Testis (tissue), 3 donors: ENCODE results near the gene GPR137. TPM values are rescaled to one million over a fixed set of nuclear protein-coding genes. Genes with fewer than 3 reads are reported as not detected.

Experiments used
- DNase-seq: peaks from one replicate; pipeline ENCODE4 v3.0.0-alpha.2; 2019
- H3K27ac ChIP-seq, 2 donors: fragments of 200-600 bp; sonication (generic); one replicate each; pipeline ENCODE4 v1.5.1; 2019
- H3K27me3 ChIP-seq: fragments of 200-600 bp; sonication (generic); one replicate; pipeline ENCODE4 v1.5.1; 2019
- H3K36me3 ChIP-seq: fragments of 200-600 bp; sonication (generic); one replicate; pipeline ENCODE4 v1.5.1; 2017; ENCODE audit warnings: low read depth; ENCODE audit errors: missing control alignments
- H3K4me1 ChIP-seq: fragments of 200-600 bp; sonication (generic); one replicate; pipeline ENCODE4 v1.5.1; 2019
- H3K4me3 ChIP-seq, 2 donors: fragments of 200-600 bp; sonication (generic); one replicate each; pipeline ENCODE4 v1.5.1; 2017 to 2019
- H3K9me3 ChIP-seq: fragments of 200-600 bp; sonication (generic); one replicate; pipeline ENCODE4 v1.5.1; 2017
- POLR2A ChIP-seq: fragments of 450-650 bp; IDR thresholded peaks from one replicate; pipeline ENCODE4 v1.6.1; 2017; ENCODE audit warnings: antibody characterized with exemption, mild to moderate bottlenecking, moderate library complexity
- WGBS, 2 donors: methylation state at CpG; one replicate each; pipeline ENCODE4 v1.1.5; 2018; 5-methylcytosine and 5-hydroxymethylcytosine counted together
- intact Hi-C: fragments of 100-400 bp; cut with DNase I; formaldehyde crosslinking; loops from one replicate; pipeline ENCODE4 v1.15.1; 2023; ENCODE audit warnings: low total_unique reads
- polyA plus RNA-seq: library from polyadenylated mRNA; stranded (reverse); fragments of 350-450 nt; fragmentation: Illumina TruSeq; extraction: RNeasy Lipid Tissue Mini Kit (QIAGEN cat#74804); gene quantifications from one replicate; pipeline ENCODE4 v1.2.3, GENCODE V29; 2014; ENCODE audit warnings: low read depth, low replicate concordance; ENCODE audit not compliant: insufficient read depth
- small RNA-seq, 2 donors: library from RNA; depleted of rRNA; stranded (forward); fragments of <200 nt; gene quantifications; one replicate each; pipeline ENCODE3, GENCODE V24; 2016
- total RNA-seq, 2 donors: library from RNA; depleted of rRNA; stranded (reverse); fragments of >200 nt; gene quantifications; one replicate each; pipeline ENCODE4 v1.2.3, GENCODE V29; 2016
- TF ChIP-seq, protein P1 (sequence below), 3 experiments: fragments of 450-650 bp in 2 of 3; fragments of 200-600 bp in 1 of 3; sonication (generic) in 1 of 3; IDR thresholded peaks; one replicate each; pipeline ENCODE4 v1.5.1; 2016 to 2019; ENCODE audit warnings: antibody characterized with exemption in 3 of 3, mild to moderate bottlenecking in 2 of 3, moderate library complexity in 1 of 3

GPR137 gene
- total and polyA plus RNA-seq, 3 donors from 2014 or later, result 204 to 390 (median 230) TPM

DNA sequence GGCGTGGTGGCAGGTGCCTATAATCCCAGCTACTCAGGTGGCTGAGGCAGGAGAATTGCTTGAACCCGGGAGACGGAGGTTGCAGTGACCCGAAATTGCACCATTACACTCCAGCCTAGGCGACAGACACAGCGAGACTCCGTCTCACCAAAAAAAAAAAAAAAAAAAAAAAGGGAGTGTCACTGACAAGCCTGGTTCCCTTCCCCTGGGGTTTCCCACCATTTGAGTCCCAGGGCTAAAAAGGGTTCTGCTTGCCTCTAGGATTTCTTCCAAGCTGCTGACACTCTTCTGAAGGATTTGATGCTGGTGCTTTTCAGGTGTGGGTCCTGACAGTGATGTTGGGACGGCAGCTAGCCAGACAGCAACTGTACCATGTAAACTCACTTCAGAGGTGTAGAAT is 53.1 kb downstream of the GPR137 start:
- H3K27ac ChIP-seq, result no peak overlapping the region
- no peaks in the 10 kb centered on the region for H3K36me3 ChIP-seq
- H3K9me3 ChIP-seq, result no peaks in the 10 kb centered on the region
- TF ChIP-seq POLR2A, result no peak
- TF ChIP-seq, protein P1, sequence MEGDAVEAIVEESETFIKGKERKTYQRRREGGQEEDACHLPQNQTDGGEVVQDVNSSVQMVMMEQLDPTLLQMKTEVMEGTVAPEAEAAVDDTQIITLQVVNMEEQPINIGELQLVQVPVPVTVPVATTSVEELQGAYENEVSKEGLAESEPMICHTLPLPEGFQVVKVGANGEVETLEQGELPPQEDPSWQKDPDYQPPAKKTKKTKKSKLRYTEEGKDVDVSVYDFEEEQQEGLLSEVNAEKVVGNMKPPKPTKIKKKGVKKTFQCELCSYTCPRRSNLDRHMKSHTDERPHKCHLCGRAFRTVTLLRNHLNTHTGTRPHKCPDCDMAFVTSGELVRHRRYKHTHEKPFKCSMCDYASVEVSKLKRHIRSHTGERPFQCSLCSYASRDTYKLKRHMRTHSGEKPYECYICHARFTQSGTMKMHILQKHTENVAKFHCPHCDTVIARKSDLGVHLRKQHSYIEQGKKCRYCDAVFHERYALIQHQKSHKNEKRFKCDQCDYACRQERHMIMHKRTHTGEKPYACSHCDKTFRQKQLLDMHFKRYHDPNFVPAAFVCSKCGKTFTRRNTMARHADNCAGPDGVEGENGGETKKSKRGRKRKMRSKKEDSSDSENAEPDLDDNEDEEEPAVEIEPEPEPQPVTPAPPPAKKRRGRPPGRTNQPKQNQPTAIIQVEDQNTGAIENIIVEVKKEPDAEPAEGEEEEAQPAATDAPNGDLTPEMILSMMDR (IDR thresholded peaks at IDR 0.05), result no peak
- H3K4me3 ChIP-seq, result no peak overlapping the region
- no peaks in the 10 kb centered on the region for H3K27me3 ChIP-seq
- H3K4me1 ChIP-seq, result peaks cover 12% of the 10 kb centered on the region
- intact Hi-C loops, result no loop called here
- 86 to 91% methylated on average over 8 of the region's 8 CpGs for WGBS, 2 donors
- no peak for DNase-seq

Small RNA genes lying within 50 kb of the gene (small RNA-seq; reads per million reads assigned to genes)
- 0 reads per million in 2 donors for gene RF00019

Other genes starting within 250 kb of the GPR137 start
- under 1 TPM; 0.74 to 0.79 TPM for gene FLRT1, start 249.9 kb upstream of the GPR137 start, total RNA-seq
- 0.67 TPM for gene FLRT1, start 249.9 kb upstream of the GPR137 start, polyA plus RNA-seq
- 10 to 100 TPM; 13.3 to 15.3 TPM for gene MACROD1, start 119.7 kb upstream of the GPR137 start, total RNA-seq
- gene MACROD1, start 119.7 kb upstream of the GPR137 start, polyA plus RNA-seq, result 14.1 TPM
- gene STIP1, start 99.7 kb upstream of the GPR137 start, total RNA-seq, result 100 to 1,000 TPM; 221 to 247 TPM
- 267 TPM for gene STIP1, start 99.7 kb upstream of the GPR137 start, polyA plus RNA-seq
- gene FERMT3, start 79.1 kb upstream of the GPR137 start, total RNA-seq, result 1 to 10 TPM; 7.2 to 8.2 TPM
- 10.9 TPM for gene FERMT3, start 79.1 kb upstream of the GPR137 start, polyA plus RNA-seq
- 10 to 100 TPM; 56.5 to 65.4 TPM for gene TRPT1, start 59.7 kb upstream of the GPR137 start, total RNA-seq
- 93.7 TPM for gene TRPT1, start 59.7 kb upstream of the GPR137 start, polyA plus RNA-seq
- 10 to 100 TPM; 50.9 to 52.7 TPM for gene NUDT22, start 59.6 kb upstream of the GPR137 start, total RNA-seq
- gene NUDT22, start 59.6 kb upstream of the GPR137 start, polyA plus RNA-seq, result 19.0 TPM
- gene DNAJC4, start 55.3 kb upstream of the GPR137 start, total RNA-seq, result 100 to 1,000 TPM; 105 to 254 TPM
- 303 TPM for gene DNAJC4, start 55.3 kb upstream of the GPR137 start, polyA plus RNA-seq
- 10 to 100 TPM; 19.1 to 47.8 TPM for gene VEGFB, start 51.3 kb upstream of the GPR137 start, total RNA-seq
- gene VEGFB, start 51.3 kb upstream of the GPR137 start, polyA plus RNA-seq, result 57.3 TPM
- 100 to 1,000 TPM; 151 to 159 TPM for gene FKBP2, start 44.8 kb upstream of the GPR137 start, total RNA-seq
- 159 TPM for gene FKBP2, start 44.8 kb upstream of the GPR137 start, polyA plus RNA-seq
- gene PPP1R14B, start 38.9 kb upstream of the GPR137 start, total RNA-seq, result 10 to 100 TPM; 53.4 to 67.3 TPM
- 72.0 TPM for gene PPP1R14B, start 38.9 kb upstream of the GPR137 start, polyA plus RNA-seq
- gene PLCB3, start 34.3 kb upstream of the GPR137 start, total RNA-seq, result 10 to 100 TPM; 29.6 to 45.4 TPM
- gene PLCB3, start 34.3 kb upstream of the GPR137 start, polyA plus RNA-seq, result 14.2 TPM
- 100 to 1,000 TPM in 1 of 2 donors, 10 to 100 TPM in 1; 88.7 to 110 TPM for gene BAD, start 1.2 kb upstream of the GPR137 start, total RNA-seq
- 85.2 TPM for gene BAD, start 1.2 kb upstream of the GPR137 start, polyA plus RNA-seq
- under 1 TPM in 1 of 2 donors, not detected in 1; 0.24 TPM for gene KCNK4, start 5.5 kb downstream of the GPR137 start, total RNA-seq
- gene KCNK4, start 5.5 kb downstream of the GPR137 start, polyA plus RNA-seq, result not detected
- gene CATSPERZ, start 14.5 kb downstream of the GPR137 start, total RNA-seq, result 100 to 1,000 TPM; 278 to 484 TPM
- gene CATSPERZ, start 14.5 kb downstream of the GPR137 start, polyA plus RNA-seq, result 1,116 TPM
- 10 to 100 TPM; 19.3 to 22.0 TPM for gene ESRRA, start 19.7 kb downstream of the GPR137 start, total RNA-seq
- gene ESRRA, start 19.7 kb downstream of the GPR137 start, polyA plus RNA-seq, result 13.7 TPM
- 100 to 1,000 TPM; 303 to 340 TPM for gene TRMT112, start 31.7 kb downstream of the GPR137 start, total RNA-seq
- 275 TPM for gene TRMT112, start 31.7 kb downstream of the GPR137 start, polyA plus RNA-seq
- gene PRDX5, start 32.3 kb downstream of the GPR137 start, total RNA-seq, result 100 to 1,000 TPM; 189 to 271 TPM
- gene PRDX5, start 32.3 kb downstream of the GPR137 start, polyA plus RNA-seq, result 287 TPM
- 10 to 100 TPM; 16.6 to 23.5 TPM for gene CCDC88B, start 54.4 kb downstream of the GPR137 start, total RNA-seq
- gene CCDC88B, start 54.4 kb downstream of the GPR137 start, polyA plus RNA-seq, result 28.5 TPM
- gene RPS6KA4, start 73.3 kb downstream of the GPR137 start, total RNA-seq, result 10 to 100 TPM; 15.6 TPM
- gene RPS6KA4, start 73.3 kb downstream of the GPR137 start, polyA plus RNA-seq, result 9.2 TPM